Left kidney (tissue), 2 donors: ENCODE data around the gene TECTB. TPM values are rescaled to one million over a fixed set of nuclear protein-coding genes. Genes with fewer than 3 reads are reported as not detected.
A peak's percentile ranks its signal among the peaks of the same experiment; 100 is the strongest.

Experiments used
- DNase-seq: peaks from one replicate; pipeline ENCODE4 v3.0.0-alpha.2; 2013
- polyA plus RNA-seq: library from polyadenylated mRNA; unstranded; fragments of 120-200 nt; gene quantifications from one replicate; pipeline ENCODE4 v1.2.1, GENCODE V29; 2013; ENCODE audit not compliant: insufficient read length

TECTB gene
- polyA plus RNA-seq, 1 donor, result not detected

GRCh38 chr10:112308125-112308502 lies 24.9 kb downstream of the TECTB start:
- DNase-seq, result no peak

DNA sequence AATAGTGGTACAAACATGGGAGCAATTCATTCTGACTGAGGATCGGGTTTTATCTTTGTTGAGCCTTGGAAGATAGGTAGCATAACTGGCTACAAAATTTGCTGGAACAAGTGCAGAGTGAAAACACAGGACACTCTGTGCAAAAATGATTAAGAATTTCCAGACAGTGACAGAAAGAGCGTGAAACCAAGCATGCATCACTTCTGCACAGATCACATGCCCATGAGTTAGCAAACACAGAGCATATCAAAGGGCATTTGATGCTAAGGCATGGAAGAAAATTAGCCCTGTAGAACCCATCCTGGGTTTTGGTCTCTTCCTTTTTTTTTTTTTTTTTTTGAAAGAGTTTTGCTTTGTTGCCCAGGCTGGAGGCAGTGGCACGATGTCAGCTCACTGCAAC lies 28.3 kb downstream of the TECTB start:
- DNase-seq, result no peak

DNA sequence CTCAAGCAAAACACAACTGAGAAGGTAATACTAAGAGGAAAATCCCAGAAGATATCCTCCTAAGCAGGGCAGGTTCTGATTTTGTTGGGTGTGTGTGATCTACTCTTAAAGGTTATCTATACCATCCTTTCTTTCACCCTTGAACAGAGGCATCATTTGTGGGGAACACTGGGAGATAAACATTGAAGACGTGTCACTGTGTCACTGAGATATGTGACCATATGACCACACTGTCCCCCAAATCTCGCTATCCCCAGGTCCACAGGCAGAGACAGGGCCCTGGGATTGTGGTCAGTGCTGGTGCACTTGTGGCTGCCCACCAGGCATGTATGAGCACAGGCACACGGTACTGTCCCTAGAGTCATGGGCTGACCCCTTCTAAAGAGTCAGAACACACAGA lies 30.0 kb downstream of the TECTB start:
- DNase-seq, result no peak

DNA sequence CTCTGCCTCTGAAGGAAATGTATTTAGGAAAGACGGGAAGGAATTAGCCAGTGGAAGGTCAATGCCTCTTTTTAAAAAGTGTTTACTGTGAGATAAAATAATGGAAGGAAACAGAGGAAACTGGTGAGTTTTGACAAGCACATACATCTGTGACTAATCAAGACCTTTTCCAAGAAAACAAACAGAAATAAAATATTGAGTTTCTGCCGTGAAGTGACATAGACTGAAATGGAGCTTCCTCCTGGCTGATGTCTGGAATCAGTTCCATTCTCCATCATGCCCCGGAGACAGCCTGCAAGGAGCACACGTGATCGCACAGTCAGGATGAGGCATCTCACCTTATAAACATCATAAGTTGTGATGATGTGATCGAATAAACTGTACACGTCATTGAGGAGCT lies 30.7 kb downstream of the TECTB start:
- no peak for DNase-seq

GRCh38 chr10:112314822-112315474 lies 31.7 kb downstream of the TECTB start:
- DNase-seq, result peak; percentile 74

- no peak for DNase-seq
These were observed 44.5 kb downstream of the TECTB start for GRCh38 chr10:112327678-112328077.

DNA sequence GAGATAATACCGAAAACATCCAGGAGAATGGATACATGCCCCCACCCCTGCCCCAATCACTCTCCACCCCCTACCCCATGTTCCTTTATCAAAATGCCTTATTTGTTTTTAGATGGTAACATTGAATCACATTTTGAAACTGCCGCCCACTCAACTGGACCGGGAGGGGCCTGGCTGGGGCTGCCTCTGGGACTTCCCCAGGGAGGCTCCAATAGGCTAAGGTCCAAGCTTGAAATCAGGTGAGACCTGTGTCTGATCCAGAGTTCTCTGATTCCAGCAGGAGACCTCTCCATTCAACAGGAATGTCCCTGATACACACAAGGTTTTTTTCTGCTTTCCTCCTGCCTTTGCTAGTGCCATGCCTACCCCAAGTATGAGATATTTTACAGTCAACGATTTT lies 47.0 kb downstream of the TECTB start:
- no peak for DNase-seq

- DNase-seq, result no peak
These were observed 47.5 kb downstream of the TECTB start for GRCh38 chr10:112330607-112331160.

GRCh38 chr10:112332022-112332421 lies 48.8 kb downstream of the TECTB start:
- no peak for DNase-seq

- DNase-seq, result no peak
These were observed 49.5 kb downstream of the TECTB start for GRCh38 chr10:112332509-112333228.

- no peak for DNase-seq
These were observed 50.3 kb downstream of the TECTB start for GRCh38 chr10:112333452-112333851.

DNA sequence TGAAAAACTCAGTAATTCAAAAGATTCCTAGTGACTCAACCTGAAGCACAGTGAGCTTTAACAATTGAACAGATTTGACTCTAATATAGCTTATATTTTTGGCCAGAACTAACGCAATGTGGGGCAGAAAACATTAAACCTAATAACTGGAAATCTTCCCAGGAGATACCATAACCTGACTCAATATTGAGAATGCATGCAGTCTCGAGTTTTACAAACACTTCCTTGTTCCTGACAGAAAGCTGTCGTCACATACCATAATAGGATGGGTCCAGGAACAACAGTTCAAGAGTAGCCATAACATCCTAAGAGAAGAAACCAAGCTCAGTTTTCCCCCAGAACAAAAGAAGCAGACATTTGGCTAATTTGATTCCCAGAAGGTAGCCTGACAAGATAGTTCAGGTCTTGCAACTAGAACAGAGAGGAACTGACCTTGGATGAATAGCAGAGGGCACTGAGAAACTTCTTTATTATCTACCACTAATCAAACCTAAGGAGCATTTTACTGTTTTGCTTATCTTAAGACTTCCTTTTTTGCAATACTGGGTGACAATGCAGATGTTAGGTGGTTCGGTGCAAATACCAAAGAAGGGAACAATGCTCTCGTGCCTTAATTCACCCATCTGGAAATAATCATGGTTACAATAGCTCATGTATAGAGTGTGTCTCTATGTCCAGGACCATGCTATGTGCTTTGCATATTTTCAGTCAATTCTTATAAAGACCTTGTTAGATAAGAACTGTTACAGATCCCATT lies 52.1 kb downstream of the TECTB start:
- no peak for DNase-seq

DNA sequence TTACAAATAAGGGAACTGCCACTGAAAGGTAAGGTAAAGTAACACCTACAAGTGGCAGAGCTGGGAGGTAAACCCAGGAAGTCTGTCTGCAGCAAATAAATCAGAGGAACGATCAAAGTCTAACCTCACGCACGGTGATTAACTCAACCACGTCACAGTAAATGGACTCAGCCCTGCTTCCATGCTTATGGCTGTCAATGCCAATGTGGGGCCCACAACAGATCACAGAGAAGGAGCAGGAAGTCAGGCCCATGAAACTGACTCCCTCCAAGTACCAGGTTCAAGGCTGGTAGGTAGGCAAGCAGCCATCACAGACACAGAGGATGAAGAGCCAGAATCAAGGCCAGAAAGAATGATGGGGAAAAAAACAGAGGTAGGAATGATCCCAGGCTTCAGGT lies 52.7 kb downstream of the TECTB start:
- DNase-seq, result no peak

GRCh38 chr10:112336556-112337201 lies 53.5 kb downstream of the TECTB start:
- no peak for DNase-seq

- no peak for DNase-seq
These were observed 55.8 kb downstream of the TECTB start for GRCh38 chr10:112338957-112339356.

DNA sequence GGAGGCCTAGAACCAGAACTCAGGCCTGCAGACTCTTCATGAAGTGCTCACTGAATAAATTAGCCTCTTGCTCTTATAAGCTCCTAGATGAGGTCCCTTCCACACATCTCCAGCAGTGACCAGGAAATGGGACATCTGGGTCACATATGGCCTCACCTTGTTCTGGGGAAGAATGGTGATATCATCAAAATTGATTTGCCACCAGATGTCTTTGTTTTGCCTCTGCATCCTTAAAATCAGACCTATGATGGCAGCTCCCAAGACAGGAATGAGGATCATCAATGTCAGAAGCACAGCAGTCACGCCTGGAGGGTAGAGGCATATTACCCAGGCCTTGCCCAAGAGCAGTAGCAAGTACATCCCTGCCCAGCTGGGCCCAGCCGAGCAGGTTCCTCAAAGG lies 57.4 kb downstream of the TECTB start:
- no peak for DNase-seq

- DNase-seq, result no peak
These were observed 60.0 kb downstream of the TECTB start for GRCh38 chr10:112343056-112343806.

DNA sequence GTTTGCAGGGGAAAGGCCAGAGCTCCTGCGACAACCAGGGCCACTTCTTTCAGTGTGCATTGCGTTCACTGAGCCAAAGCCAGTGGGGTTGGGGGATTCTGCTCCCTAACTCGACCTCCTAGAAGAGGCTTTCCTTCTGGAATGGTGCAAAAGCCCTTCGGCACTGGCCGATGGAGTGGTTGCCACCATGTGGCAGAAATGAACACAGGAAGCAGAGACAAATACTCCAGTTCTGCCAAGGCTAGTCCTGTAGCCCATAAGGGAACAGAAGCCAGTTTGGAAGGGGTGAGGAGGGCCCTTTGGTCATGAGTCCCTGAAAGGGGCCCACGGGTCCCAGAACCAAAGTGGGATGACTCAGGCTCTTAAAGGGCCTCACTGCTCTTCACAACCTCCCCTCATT lies 61.1 kb downstream of the TECTB start:
- DNase-seq, result no peak

- DNase-seq, result no peak
These were observed 62.0 kb downstream of the TECTB start for GRCh38 chr10:112345202-112345601.

GRCh38 chr10:112345743-112346142 lies 62.5 kb downstream of the TECTB start:
- DNase-seq, result no peak

DNA sequence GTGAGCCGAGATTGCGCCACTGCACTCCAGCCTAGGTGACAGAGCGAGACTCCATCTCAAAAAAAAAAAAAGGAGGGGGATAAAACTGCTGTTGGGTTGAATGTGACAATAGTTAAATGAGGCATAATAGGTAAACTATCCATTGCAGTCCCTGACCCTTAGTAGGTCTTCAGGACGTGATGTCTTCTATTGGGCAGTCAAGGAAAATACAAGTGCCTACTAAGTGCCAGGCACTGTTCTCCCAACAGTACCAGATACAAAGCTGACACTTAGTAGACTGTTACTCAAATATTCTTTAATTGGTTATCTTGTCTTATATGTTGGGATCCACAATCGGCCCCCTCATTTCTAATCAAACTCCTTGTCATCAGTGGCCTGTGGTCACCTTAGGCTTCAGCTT lies 63.6 kb downstream of the TECTB start:
- no peak for DNase-seq
